GDM1 (cell line): Measurements from ENCODE around the gene ELK1.

Source experiments
- DNase-seq: peaks from one replicate; lab custom pipeline; 2025; lab: John Stamatoyannopoulos, UW

Gene ELK1

GRCh38 chrX:47645530-47645929, 4.8 kb downstream of the ELK1 start:
- DNase-seq: no peak

GRCh38 chrX:47644557-47645091, 5.7 kb downstream of the ELK1 start:
- peak; percentile 10 for DNase-seq

- DNase-seq: peak; percentile 62
Measured at GRCh38 chrX:47643926-47644325, 6.4 kb downstream of the ELK1 start.

GRCh38 chrX:47638816-47639215, 11.5 kb downstream of the ELK1 start:
- no peak for DNase-seq

GRCh38 chrX:47637546-47638195, 12.7 kb downstream of the ELK1 start:
- no peak for DNase-seq

- no peak for DNase-seq
Measured at GRCh38 chrX:47634871-47635575, 15.3 kb downstream of the ELK1 start.

GRCh38 chrX:47633689-47634590, 16.4 kb downstream of the ELK1 start:
- DNase-seq: no peak

GRCh38 chrX:47632666-47633065, 17.7 kb downstream of the ELK1 start:
- no peak for DNase-seq

- DNase-seq: no peak
Measured at GRCh38 chrX:47631676-47632075, 18.7 kb downstream of the ELK1 start.

- DNase-seq: peak; percentile 73
Measured at GRCh38 chrX:47629419-47630200, 20.8 kb downstream of the ELK1 start, which contains the start of gene CFP. Gene CFP, minus strand, starts transcription at chrX:47629930. Its CDS starts 86 bp downstream, at chrX:47629844.

- no peak for DNase-seq
Measured at GRCh38 chrX:47628982-47629381, 21.4 kb downstream of the ELK1 start.

- no peak for DNase-seq
Measured at GRCh38 chrX:47625365-47625764, 25.0 kb downstream of the ELK1 start.

GRCh38 chrX:47623540-47624027, 26.8 kb downstream of the ELK1 start:
- DNase-seq: no peak

- no peak for DNase-seq
Measured at GRCh38 chrX:47621851-47622250, 28.5 kb downstream of the ELK1 start.

- no peak for DNase-seq
Measured at GRCh38 chrX:47620303-47620685, 30.1 kb downstream of the ELK1 start.

- peak; percentile 62 for DNase-seq
Measured at GRCh38 chrX:47619486-47620302, 30.7 kb downstream of the ELK1 start, which contains the start of gene SYN1. Gene SYN1, minus strand, starts transcription at chrX:47619857. Its CDS starts 129 bp downstream, at chrX:47619728.

- no peak for DNase-seq
Measured at GRCh38 chrX:47618923-47619485, 31.4 kb downstream of the ELK1 start.

GRCh38 chrX:47614618-47615017, 35.7 kb downstream of the ELK1 start:
- DNase-seq: no peak

GRCh38 chrX:47613082-47613481, 37.3 kb downstream of the ELK1 start:
- no peak for DNase-seq

- DNase-seq: no peak
Measured at GRCh38 chrX:47612418-47612817, 37.9 kb downstream of the ELK1 start.
